ENCODE measurements around the gene FAM237A.

Gene FAM237A

GRCh38 chr2:206642075-206643025 is at the start of gene FAM237A:
Gene FAM237A (plus strand): TSS chr2:206642487. CDS start chr2:206644237, 1,750 bp downstream.
- Mint-ChIP-seq H3K4me1 (ENCODE audit: low read depth) (no peaks in the 10 kb centered on the region), H3K9me3 (no peaks in the 10 kb centered on the region), H3K27me3 (ENCODE audit: low read depth) (peaks cover 10% of the 10 kb centered on the region), H3K27ac (no peak within 1 kb of the TSS), H3K4me3 (no peak within 1 kb of the TSS), H3K36me3 (ENCODE audit: low read depth) (no peaks in the 10 kb centered on the region)

- Mint-ChIP-seq H3K4me1 (ENCODE audit: low read depth) (no peaks in the 10 kb centered on the region), H3K4me3 (no peak overlapping the region), H3K27ac (no peak overlapping the region), H3K27me3 (ENCODE audit: low read depth) (no peaks in the 10 kb centered on the region), H3K36me3 (ENCODE audit: low read depth) (no peaks in the 10 kb centered on the region), H3K9me3 (no peaks in the 10 kb centered on the region)
Measured at GRCh38 chr2:206597717-206598218, 44.5 kb upstream of the FAM237A start.

GRCh38 chr2:206603243-206603642 is 39.0 kb upstream of the FAM237A start:
- Mint-ChIP-seq H3K27me3 (ENCODE audit: low read depth) (no peaks in the 10 kb centered on the region), H3K27ac (no peak overlapping the region), H3K36me3 (ENCODE audit: low read depth) (no peaks in the 10 kb centered on the region), H3K9me3 (no peaks in the 10 kb centered on the region), H3K4me1 (ENCODE audit: low read depth) (no peaks in the 10 kb centered on the region), H3K4me3 (no peak overlapping the region)

GRCh38 chr2:206610451-206610850 is 31.8 kb upstream of the FAM237A start:
- no peaks in the 10 kb centered on the region for H3K9me3 Mint-ChIP-seq
- H3K4me1 Mint-ChIP-seq (ENCODE audit: low read depth), result peaks cover 3% of the 10 kb centered on the region
- H3K27me3 Mint-ChIP-seq (ENCODE audit: low read depth), result no peaks in the 10 kb centered on the region
- H3K27ac Mint-ChIP-seq, result no peak overlapping the region
- H3K36me3 Mint-ChIP-seq (ENCODE audit: low read depth), result no peaks in the 10 kb centered on the region
- no peak overlapping the region for H3K4me3 Mint-ChIP-seq

GRCh38 chr2:206611191-206611590 is 31.1 kb upstream of the FAM237A start:
- Mint-ChIP-seq H3K9me3 (no peaks in the 10 kb centered on the region), H3K27me3 (ENCODE audit: low read depth) (no peaks in the 10 kb centered on the region), H3K36me3 (ENCODE audit: low read depth) (no peaks in the 10 kb centered on the region), H3K27ac (no peak overlapping the region), H3K4me3 (no peak overlapping the region), H3K4me1 (ENCODE audit: low read depth) (peaks cover 3% of the 10 kb centered on the region)

- H3K9me3 Mint-ChIP-seq, result no peaks in the 10 kb centered on the region
- H3K4me1 Mint-ChIP-seq (ENCODE audit: low read depth), result peaks cover 3% of the 10 kb centered on the region
- H3K27ac Mint-ChIP-seq, result no peak overlapping the region
- H3K4me3 Mint-ChIP-seq, result no peak overlapping the region
- no peaks in the 10 kb centered on the region for H3K27me3 Mint-ChIP-seq (ENCODE audit: low read depth)
- H3K36me3 Mint-ChIP-seq (ENCODE audit: low read depth), result no peaks in the 10 kb centered on the region
Measured at GRCh38 chr2:206611736-206612135, 30.6 kb upstream of the FAM237A start.

GRCh38 chr2:206614811-206615210 is 27.5 kb upstream of the FAM237A start:
- no peaks in the 10 kb centered on the region for H3K36me3 Mint-ChIP-seq (ENCODE audit: low read depth)
- H3K27me3 Mint-ChIP-seq (ENCODE audit: low read depth), result no peaks in the 10 kb centered on the region
- no peak overlapping the region for H3K4me3 Mint-ChIP-seq
- no peak overlapping the region for H3K27ac Mint-ChIP-seq
- H3K4me1 Mint-ChIP-seq (ENCODE audit: low read depth), result peaks cover 2% of the 10 kb centered on the region
- H3K9me3 Mint-ChIP-seq, result no peaks in the 10 kb centered on the region

- no peaks in the 10 kb centered on the region for H3K4me1 Mint-ChIP-seq (ENCODE audit: low read depth)
- no peak overlapping the region for H3K4me3 Mint-ChIP-seq
- H3K27me3 Mint-ChIP-seq (ENCODE audit: low read depth), result no peaks in the 10 kb centered on the region
- H3K9me3 Mint-ChIP-seq, result no peaks in the 10 kb centered on the region
- no peaks in the 10 kb centered on the region for H3K36me3 Mint-ChIP-seq (ENCODE audit: low read depth)
- no peak overlapping the region for H3K27ac Mint-ChIP-seq
Measured at GRCh38 chr2:206615417-206616089, 26.7 kb upstream of the FAM237A start.

GRCh38 chr2:206616151-206616550 is 26.1 kb upstream of the FAM237A start:
- H3K9me3 Mint-ChIP-seq, result no peaks in the 10 kb centered on the region
- no peak overlapping the region for H3K27ac Mint-ChIP-seq
- H3K27me3 Mint-ChIP-seq (ENCODE audit: low read depth), result no peaks in the 10 kb centered on the region
- H3K4me3 Mint-ChIP-seq, result no peak overlapping the region
- H3K4me1 Mint-ChIP-seq (ENCODE audit: low read depth), result no peaks in the 10 kb centered on the region
- no peaks in the 10 kb centered on the region for H3K36me3 Mint-ChIP-seq (ENCODE audit: low read depth)

GRCh38 chr2:206619011-206619410 is 23.3 kb upstream of the FAM237A start:
- no peaks in the 10 kb centered on the region for H3K4me1 Mint-ChIP-seq (ENCODE audit: low read depth)
- no peaks in the 10 kb centered on the region for H3K9me3 Mint-ChIP-seq
- H3K27ac Mint-ChIP-seq, result no peak overlapping the region
- H3K36me3 Mint-ChIP-seq (ENCODE audit: low read depth), result no peaks in the 10 kb centered on the region
- no peak overlapping the region for H3K4me3 Mint-ChIP-seq
- H3K27me3 Mint-ChIP-seq (ENCODE audit: low read depth), result no peaks in the 10 kb centered on the region

GRCh38 chr2:206626108-206626507 is 16.2 kb upstream of the FAM237A start:
- Mint-ChIP-seq H3K9me3 (no peaks in the 10 kb centered on the region), H3K27me3 (ENCODE audit: low read depth) (peaks cover 3% of the 10 kb centered on the region), H3K4me1 (ENCODE audit: low read depth) (no peaks in the 10 kb centered on the region), H3K36me3 (ENCODE audit: low read depth) (no peaks in the 10 kb centered on the region), H3K27ac (no peak overlapping the region), H3K4me3 (no peak overlapping the region)

GRCh38 chr2:206627632-206628031 is 14.7 kb upstream of the FAM237A start:
- Mint-ChIP-seq H3K27ac (no peak overlapping the region), H3K4me1 (ENCODE audit: low read depth) (no peaks in the 10 kb centered on the region), H3K9me3 (no peaks in the 10 kb centered on the region), H3K36me3 (ENCODE audit: low read depth) (no peaks in the 10 kb centered on the region), H3K27me3 (ENCODE audit: low read depth) (peaks cover 7% of the 10 kb centered on the region), H3K4me3 (no peak overlapping the region)

GRCh38 chr2:206631340-206631739 is 10.9 kb upstream of the FAM237A start:
- H3K27ac Mint-ChIP-seq, result no peak overlapping the region
- no peaks in the 10 kb centered on the region for H3K36me3 Mint-ChIP-seq (ENCODE audit: low read depth)
- no peaks in the 10 kb centered on the region for H3K9me3 Mint-ChIP-seq
- H3K4me3 Mint-ChIP-seq, result no peak overlapping the region
- peaks cover 7% of the 10 kb centered on the region for H3K27me3 Mint-ChIP-seq (ENCODE audit: low read depth)
- no peaks in the 10 kb centered on the region for H3K4me1 Mint-ChIP-seq (ENCODE audit: low read depth)

GRCh38 chr2:206635015-206635414 is 7.3 kb upstream of the FAM237A start:
- Mint-ChIP-seq H3K4me3 (no peak overlapping the region), H3K36me3 (ENCODE audit: low read depth) (no peaks in the 10 kb centered on the region), H3K9me3 (no peaks in the 10 kb centered on the region), H3K27ac (no peak overlapping the region), H3K27me3 (ENCODE audit: low read depth) (peaks cover 3% of the 10 kb centered on the region), H3K4me1 (ENCODE audit: low read depth) (no peaks in the 10 kb centered on the region)

- Mint-ChIP-seq H3K27me3 (ENCODE audit: low read depth) (peaks cover 10% of the 10 kb centered on the region), H3K4me1 (ENCODE audit: low read depth) (no peaks in the 10 kb centered on the region), H3K4me3 (no peak overlapping the region), H3K9me3 (no peaks in the 10 kb centered on the region), H3K36me3 (ENCODE audit: low read depth) (no peaks in the 10 kb centered on the region), H3K27ac (no peak overlapping the region)
Measured at GRCh38 chr2:206639636-206640035, 2.7 kb upstream of the FAM237A start.
